Measurements from ENCODE around the gene TCF21.
A peak's percentile ranks its signal among the peaks of the same experiment; 100 is the strongest.

Gene TCF21

GRCh38 chr6:133891149-133891926 lies 2.4 kb downstream of the TCF21 start:
- Histone ChIP-seq H3K9ac (no peak overlapping the region), H3K36me3 (ENCODE audit: control insufficient read depth, insufficient read depth, low read length) (no peaks in the 10 kb centered on the region), H3K9me3 (ENCODE audit: control insufficient read depth, low read length) (no peaks in the 10 kb centered on the region), H3K27ac (no peak overlapping the region), H3K27me3 (ENCODE audit: control insufficient read depth, insufficient read depth, low read length) (peaks cover 11% of the 10 kb centered on the region), H3K79me2 (no peaks in the 10 kb centered on the region), H3K4me1 (no peaks in the 10 kb centered on the region), H2AFZ (no peak overlapping the region), H3K4me2 (ENCODE audit: low read length) (peak overlapping the region; percentile 13), H3K4me3 (ENCODE audit: low read depth, low read length) (no peak overlapping the region)
- TF ChIP-seq CTCF (IDR thresholded peaks at IDR 0.05) = no peak

- no peak for TF ChIP-seq CTCF (IDR thresholded peaks at IDR 0.05)
- Histone ChIP-seq H3K36me3 (ENCODE audit: control insufficient read depth, insufficient read depth, low read length) (no peaks in the 10 kb centered on the region), H3K27me3 (ENCODE audit: control insufficient read depth, insufficient read depth, low read length) (peaks cover 11% of the 10 kb centered on the region)
These were observed 3.3 kb downstream of the TCF21 start for GRCh38 chr6:133891927-133892812.

GRCh38 chr6:133892813-133893691 lies 4.1 kb downstream of the TCF21 start:
- Histone ChIP-seq H3K9ac (no peak overlapping the region), H3K4me1 (no peaks in the 10 kb centered on the region), H3K27me3 (ENCODE audit: control insufficient read depth, insufficient read depth, low read length) (peaks cover 11% of the 10 kb centered on the region), H3K79me2 (no peaks in the 10 kb centered on the region), H3K4me3 (ENCODE audit: low read depth, low read length) (no peak overlapping the region), H2AFZ (no peak overlapping the region), H3K36me3 (ENCODE audit: control insufficient read depth, insufficient read depth, low read length) (no peaks in the 10 kb centered on the region), H3K4me2 (ENCODE audit: low read length) (no peak overlapping the region), H3K9me3 (ENCODE audit: control insufficient read depth, low read length) (no peaks in the 10 kb centered on the region), H3K27ac (no peak overlapping the region)
- TF ChIP-seq CTCF (IDR thresholded peaks at IDR 0.05) = no peak

More at GRCh38 chr6:133891927-133892812, 3.3 kb downstream of the TCF21 start:
- H2AFZ ChIP-seq = no peak overlapping the region
- H3K79me2 ChIP-seq = no peaks in the 10 kb centered on the region
- no peak overlapping the region for H3K27ac ChIP-seq
- H3K9me3 ChIP-seq (ENCODE audit: control insufficient read depth, low read length) = no peaks in the 10 kb centered on the region
- H3K9ac ChIP-seq = no peak overlapping the region
- H3K4me1 ChIP-seq = no peaks in the 10 kb centered on the region
- H3K4me2 ChIP-seq (ENCODE audit: low read length) = no peak overlapping the region
- H3K4me3 ChIP-seq (ENCODE audit: low read depth, low read length) = no peak overlapping the region

GRCh38 chr6:133893946-133894345 lies 5.0 kb downstream of the TCF21 start:
- no peaks in the 10 kb centered on the region for H3K9me3 ChIP-seq (ENCODE audit: control insufficient read depth, low read length)

More at GRCh38 chr6:133893946-133894345, 5.0 kb downstream of the TCF21 start:
- Histone ChIP-seq H3K4me2 (ENCODE audit: low read length) (no peak overlapping the region), H3K9ac (no peak overlapping the region), H3K4me3 (ENCODE audit: low read depth, low read length) (no peak overlapping the region), H3K27ac (no peak overlapping the region), H3K27me3 (ENCODE audit: control insufficient read depth, insufficient read depth, low read length) (peaks cover 8% of the 10 kb centered on the region), H2AFZ (no peak overlapping the region), H3K36me3 (ENCODE audit: control insufficient read depth, insufficient read depth, low read length) (no peaks in the 10 kb centered on the region), H3K4me1 (no peaks in the 10 kb centered on the region), H3K79me2 (no peaks in the 10 kb centered on the region)
- TF ChIP-seq CTCF (IDR thresholded peaks at IDR 0.05) = no peak
